DMS153 treated with DMSO at 0.1 percent for 48 hours (cell line): ENCODE measurements around the gene MXD4.
"Not testable (repeated sequence)": the region's sequence is repeated elsewhere in the genome, so short reads cannot be mapped to it uniquely, and the experiment has no call there.

Experiments
- DNase-seq: peaks from one replicate; lab custom pipeline; 2025; ENCODE audit not compliant: unreplicated experiment; lab: John Stamatoyannopoulos, UW

MXD4 gene

GRCh38 chr4:2275546-2276251 is 13.8 kb upstream of the MXD4 start:
- no peak for DNase-seq

- DNase-seq: not testable (repeated sequence)
Measured at GRCh38 chr4:2275044-2275397, 13.1 kb upstream of the MXD4 start.

- no peak for DNase-seq
Measured at GRCh38 chr4:2274320-2275043, 12.6 kb upstream of the MXD4 start.

GRCh38 chr4:2273657-2274319 is 11.9 kb upstream of the MXD4 start:
- DNase-seq: no peak

GRCh38 chr4:2273221-2273620 is 11.3 kb upstream of the MXD4 start:
- DNase-seq: no peak

- no peak for DNase-seq
Measured at GRCh38 chr4:2272828-2273120, 10.9 kb upstream of the MXD4 start.

GRCh38 chr4:2272026-2272827 is 10.3 kb upstream of the MXD4 start:
- no peak for DNase-seq

GRCh38 chr4:2271279-2272025 is 9.5 kb upstream of the MXD4 start:
- DNase-seq: no peak

- no peak for DNase-seq
Measured at GRCh38 chr4:2270341-2271165, 8.6 kb upstream of the MXD4 start.

GRCh38 chr4:2269618-2270163 is 7.8 kb upstream of the MXD4 start:
- DNase-seq: no peak

GRCh38 chr4:2269206-2269531 is 7.3 kb upstream of the MXD4 start:
- DNase-seq: no peak

GRCh38 chr4:2268357-2269205 is 6.7 kb upstream of the MXD4 start:
- no peak for DNase-seq

- DNase-seq: no peak
Measured at GRCh38 chr4:2267841-2268240, 5.9 kb upstream of the MXD4 start.

GRCh38 chr4:2267320-2267811 is 5.5 kb upstream of the MXD4 start:
- no peak for DNase-seq

- no peak for DNase-seq
Measured at GRCh38 chr4:2266821-2267220, 4.9 kb upstream of the MXD4 start.

GRCh38 chr4:2266181-2266580 is 4.3 kb upstream of the MXD4 start:
- no peak for DNase-seq

- DNase-seq: no peak
Measured at GRCh38 chr4:2265113-2266110, 3.5 kb upstream of the MXD4 start.
